ENCODE measurements around the gene LARGE1.

GRCh38 chr22:33817512-33818127, 102.7 kb downstream of the LARGE1 start:
- TF ChIP-seq EZH2 (IDR thresholded peaks at IDR 0.05; ENCODE audit: low read length, unreplicated experiment) (no peak), CTCF (conservative IDR thresholded peaks at IDR 0.05; ENCODE audit: low read depth, low read length) (no peak)
